SK-N-DZ (cell line): Measurements from ENCODE around the gene ZNF397.
A peak's percentile ranks its signal among the peaks of the same experiment; 100 is the strongest.

Experiments used
- DNase-seq: peaks from one replicate; pipeline ENCODE4 v3.0.0-alpha.2; 2015; ENCODE audit warnings: low spot score

Gene ZNF397

GRCh38 chr18:35290094-35290735, 49.4 kb downstream of the ZNF397 start, which contains the start of gene ZSCAN30:
Gene ZSCAN30, minus strand, starts transcription at chr18:35290229. Its CDS starts 25,877 bp downstream, at chr18:35264352.
- peak; percentile 92 for DNase-seq

GRCh38 chr18:35291166-35291565, 50.3 kb downstream of the ZNF397 start:
- DNase-seq, result no peak

- DNase-seq, result no peak
Measured at GRCh38 chr18:35296060-35296459, 55.2 kb downstream of the ZNF397 start.

- DNase-seq, result no peak
Measured at GRCh38 chr18:35303610-35304009, 62.8 kb downstream of the ZNF397 start.

DNA sequence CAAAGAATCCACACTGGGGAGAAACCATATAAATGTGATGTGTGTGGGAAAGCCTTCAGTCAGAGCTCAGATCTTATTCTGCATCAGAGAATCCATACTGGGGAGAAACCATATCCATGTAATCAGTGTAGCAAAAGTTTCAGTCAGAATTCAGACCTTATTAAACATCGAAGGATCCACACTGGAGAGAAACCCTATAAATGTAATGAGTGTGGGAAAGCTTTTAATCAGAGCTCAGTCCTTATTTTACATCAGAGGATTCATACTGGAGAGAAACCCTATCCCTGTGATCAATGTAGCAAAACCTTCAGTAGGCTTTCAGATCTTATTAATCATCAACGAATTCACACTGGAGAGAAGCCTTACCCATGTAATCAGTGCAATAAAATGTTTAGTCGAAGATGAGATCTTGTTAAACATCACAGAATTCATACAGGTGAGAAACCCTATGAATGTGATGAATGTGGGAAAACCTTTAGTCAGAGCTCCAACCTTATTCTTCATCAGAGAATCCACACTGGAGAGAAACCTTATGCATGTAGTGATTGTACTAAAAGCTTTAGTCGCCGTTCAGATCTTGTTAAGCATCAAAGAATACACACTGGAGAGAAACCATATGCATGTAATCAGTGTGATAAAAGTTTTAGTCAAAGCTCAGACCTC, 65.9 kb downstream of the ZNF397 start:
- no peak for DNase-seq
